ENCODE data around the gene RASL11A.
A peak's percentile ranks its signal among the peaks of the same experiment; 100 is the strongest.
"Not testable (repeated sequence)": the region's sequence is repeated elsewhere in the genome, so short reads cannot be mapped to it uniquely, and the experiment has no call there.

Gene RASL11A

DNA sequence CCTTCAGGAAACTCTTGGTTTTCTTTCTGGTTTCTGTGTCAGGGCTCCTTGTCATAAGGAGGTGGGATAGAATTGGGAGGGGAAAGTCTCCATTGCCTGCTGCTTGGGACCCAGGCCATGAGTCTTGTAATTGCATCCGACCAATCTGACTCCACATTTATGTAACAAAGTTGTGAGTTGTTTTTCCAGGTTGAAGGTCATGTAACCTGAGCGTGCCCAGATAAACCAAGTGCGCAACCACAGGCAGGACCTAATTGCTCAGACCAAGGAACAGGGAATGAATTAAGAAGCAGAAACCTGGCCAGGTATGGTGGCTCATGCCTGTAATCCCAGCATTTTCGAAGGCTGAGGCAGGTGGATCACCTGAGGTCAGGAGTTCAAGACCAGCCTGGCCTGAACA, 17.8 kb downstream of the RASL11A start:
- Histone ChIP-seq H3K4ac (ENCODE audit: low read depth, low read length) (no peak overlapping the region), H3K79me1 (ENCODE audit: low read length) (no peaks in the 10 kb centered on the region), H3K4me2 (ENCODE audit: low read length) (no peak overlapping the region), H2BK15ac (replicated peaks; ENCODE audit: low read depth) (no peak overlapping the region), H3K36me3 (ENCODE audit: control insufficient read depth, insufficient read depth, low read length) (no peaks in the 10 kb centered on the region), H3K18ac (ENCODE audit: low read length) (no peak overlapping the region), H3K4me1 (ENCODE audit: control insufficient read depth, low read depth, low read length) (no peaks in the 10 kb centered on the region), H2AK5ac (ENCODE audit: low read length) (no peak overlapping the region), H3K79me2 (ENCODE audit: control insufficient read depth, insufficient read depth, low read length) (no peaks in the 10 kb centered on the region), H3K9ac (ENCODE audit: low read length) (no peak overlapping the region), H4K5ac (ENCODE audit: low read length) (no peak overlapping the region), H4K8ac (ENCODE audit: low read depth, low read length) (no peak overlapping the region), H3K27ac (ENCODE audit: low read depth, low read length) (no peak overlapping the region), H3K27me3 (ENCODE audit: insufficient read depth, low read length, poor library complexity) (no peaks in the 10 kb centered on the region), H3K23ac (ENCODE audit: low read length) (no peak overlapping the region), H3K56ac (ENCODE audit: low read length) (no peak overlapping the region), H3K4me3 (ENCODE audit: low read length) (no peak overlapping the region), H2BK5ac (ENCODE audit: low read length) (no peak overlapping the region), H2BK120ac (ENCODE audit: low read depth, low read length) (no peak overlapping the region)
- WGBS (ENCODE audit: extremely low coverage, insufficient coverage, low lambda C conversion rate), result no CpG with 5 or more reads among the region's 4 CpGs
- DNase-seq, result no peak

DNA sequence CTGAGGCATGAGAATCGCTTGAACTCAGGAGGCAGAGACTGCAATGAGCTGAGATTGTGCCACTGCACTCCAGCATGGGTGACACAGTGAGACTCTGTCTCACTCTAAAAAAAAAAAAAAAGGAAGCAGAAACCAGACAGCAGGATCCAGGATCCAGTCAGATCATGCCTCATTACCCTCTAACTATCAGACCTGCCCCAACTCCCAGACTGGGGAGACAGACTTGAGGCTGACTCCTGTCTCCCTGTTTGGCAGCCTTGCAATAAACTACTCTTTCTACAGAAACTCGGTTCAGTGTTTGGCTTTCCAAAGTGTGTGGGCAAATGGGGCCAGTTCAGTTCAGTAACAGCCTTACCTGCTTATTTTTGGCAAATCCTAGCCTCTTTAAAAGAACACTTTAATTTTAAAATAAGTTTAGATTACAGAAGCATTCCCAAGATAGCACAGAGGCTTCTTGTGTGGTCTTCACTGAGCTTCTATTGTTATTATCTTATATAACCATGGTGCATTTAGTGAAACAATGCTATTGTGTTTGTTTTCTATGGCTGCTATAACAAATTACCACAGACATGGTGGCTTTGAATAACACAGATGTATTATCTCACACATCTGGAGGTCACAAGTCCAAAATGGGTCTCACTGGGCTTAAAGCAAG, 18.5 kb downstream of the RASL11A start:
- no peak for DNase-seq
- Histone ChIP-seq H2BK120ac (ENCODE audit: low read depth, low read length) (no peak overlapping the region), H3K27ac (ENCODE audit: low read depth, low read length) (no peak overlapping the region), H3K18ac (ENCODE audit: low read length) (no peak overlapping the region), H3K4me1 (ENCODE audit: control insufficient read depth, low read depth, low read length) (no peaks in the 10 kb centered on the region), H4K5ac (ENCODE audit: low read length) (no peak overlapping the region), H3K36me3 (ENCODE audit: control insufficient read depth, insufficient read depth, low read length) (no peaks in the 10 kb centered on the region), H3K56ac (ENCODE audit: low read length) (no peak overlapping the region), H3K4ac (ENCODE audit: low read depth, low read length) (no peak overlapping the region), H3K79me2 (ENCODE audit: control insufficient read depth, insufficient read depth, low read length) (no peaks in the 10 kb centered on the region), H3K79me1 (ENCODE audit: low read length) (no peaks in the 10 kb centered on the region), H4K8ac (ENCODE audit: low read depth, low read length) (no peak overlapping the region), H2AK5ac (ENCODE audit: low read length) (no peak overlapping the region), H3K23ac (ENCODE audit: low read length) (no peak overlapping the region), H3K27me3 (ENCODE audit: insufficient read depth, low read length, poor library complexity) (no peaks in the 10 kb centered on the region), H2BK15ac (replicated peaks; ENCODE audit: low read depth) (no peak overlapping the region), H2BK5ac (ENCODE audit: low read length) (no peak overlapping the region), H3K4me2 (ENCODE audit: low read length) (no peak overlapping the region), H3K4me3 (ENCODE audit: low read length) (no peak overlapping the region), H3K9ac (ENCODE audit: low read length) (no peak overlapping the region)
- no CpG with 5 or more reads among the region's 2 CpGs for WGBS (ENCODE audit: extremely low coverage, insufficient coverage, low lambda C conversion rate)

DNA sequence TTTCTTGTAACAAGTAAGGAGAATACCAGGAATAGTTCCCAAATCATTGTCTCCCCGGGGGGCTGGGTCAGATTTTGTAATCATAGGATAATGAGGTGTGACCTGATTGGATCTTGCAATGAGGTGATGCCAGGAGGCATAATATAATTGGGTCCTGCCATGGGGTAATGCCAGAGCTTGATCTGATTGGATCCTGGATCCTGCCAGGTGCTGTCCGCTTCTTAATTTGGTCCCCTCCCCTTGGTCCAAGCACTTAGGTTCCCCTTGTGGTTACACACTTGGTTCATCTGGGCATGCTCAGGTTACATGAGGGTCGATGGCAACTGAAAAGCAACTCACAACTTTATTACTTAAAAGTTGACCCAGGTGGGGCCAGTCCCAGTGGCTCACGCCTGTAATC, 20.1 kb downstream of the RASL11A start:
- H3K4ac ChIP-seq (ENCODE audit: low read depth, low read length), result no peak overlapping the region
- H4K5ac ChIP-seq (ENCODE audit: low read length), result no peak overlapping the region
- no peak overlapping the region for H2BK120ac ChIP-seq (ENCODE audit: low read depth, low read length)
- H3K9ac ChIP-seq (ENCODE audit: low read length), result no peak overlapping the region
- no peak overlapping the region for H3K4me2 ChIP-seq (ENCODE audit: low read length)
- H2AK5ac ChIP-seq (ENCODE audit: low read length), result no peak overlapping the region
- no peak overlapping the region for H3K18ac ChIP-seq (ENCODE audit: low read length)
- H2BK15ac ChIP-seq (replicated peaks; ENCODE audit: low read depth), result no peak overlapping the region
- H3K79me1 ChIP-seq (ENCODE audit: low read length), result no peaks in the 10 kb centered on the region
- H3K79me2 ChIP-seq (ENCODE audit: control insufficient read depth, insufficient read depth, low read length), result no peaks in the 10 kb centered on the region
- H3K36me3 ChIP-seq (ENCODE audit: control insufficient read depth, insufficient read depth, low read length), result no peaks in the 10 kb centered on the region
- H3K56ac ChIP-seq (ENCODE audit: low read length), result no peak overlapping the region
- no peak overlapping the region for H4K8ac ChIP-seq (ENCODE audit: low read depth, low read length)
- H3K23ac ChIP-seq (ENCODE audit: low read length), result no peak overlapping the region
- WGBS (ENCODE audit: extremely low coverage, insufficient coverage, low lambda C conversion rate), result no CpG with 5 or more reads among the region's 4 CpGs
- DNase-seq, result peak; percentile 43
- no peak overlapping the region for H3K27ac ChIP-seq (ENCODE audit: low read depth, low read length)
- H2BK5ac ChIP-seq (ENCODE audit: low read length), result no peak overlapping the region
- H3K4me1 ChIP-seq (ENCODE audit: control insufficient read depth, low read depth, low read length), result no peaks in the 10 kb centered on the region
- H3K4me3 ChIP-seq (ENCODE audit: low read length), result no peak overlapping the region
- no peaks in the 10 kb centered on the region for H3K27me3 ChIP-seq (ENCODE audit: insufficient read depth, low read length, poor library complexity)

DNA sequence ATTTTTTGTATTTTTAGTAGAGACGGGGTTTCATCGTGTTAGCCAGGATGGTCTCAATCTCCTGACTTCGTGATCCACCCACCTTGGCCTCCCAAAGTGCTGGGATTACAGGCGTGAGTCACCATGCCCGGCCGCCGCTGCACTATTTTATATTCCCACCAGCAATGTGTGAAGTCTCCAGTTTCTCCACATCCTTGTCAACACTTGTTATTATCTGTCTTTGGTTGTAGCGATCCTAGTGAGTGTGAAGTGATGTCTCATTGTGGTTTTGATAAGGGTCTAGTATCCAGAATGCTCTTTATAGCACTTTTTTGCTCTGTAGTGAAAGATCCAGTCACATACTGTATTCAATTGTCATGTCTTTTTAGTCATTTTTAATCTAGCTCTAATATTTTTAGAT, 21.3 kb downstream of the RASL11A start:
- not testable (repeated sequence) for H3K23ac ChIP-seq (ENCODE audit: low read length); H2BK120ac ChIP-seq (ENCODE audit: low read depth, low read length); H3K18ac ChIP-seq (ENCODE audit: low read length); DNase-seq; H3K27ac ChIP-seq (ENCODE audit: low read depth, low read length); H3K4me3 ChIP-seq (ENCODE audit: low read length); H3K36me3 ChIP-seq (ENCODE audit: control insufficient read depth, insufficient read depth, low read length); H4K8ac ChIP-seq (ENCODE audit: low read depth, low read length); H3K79me2 ChIP-seq (ENCODE audit: control insufficient read depth, insufficient read depth, low read length); H3K79me1 ChIP-seq (ENCODE audit: low read length); H2BK5ac ChIP-seq (ENCODE audit: low read length); H3K4me1 ChIP-seq (ENCODE audit: control insufficient read depth, low read depth, low read length); H3K27me3 ChIP-seq (ENCODE audit: insufficient read depth, low read length, poor library complexity); H2AK5ac ChIP-seq (ENCODE audit: low read length); H3K9ac ChIP-seq (ENCODE audit: low read length); H3K4me2 ChIP-seq (ENCODE audit: low read length); H2BK15ac ChIP-seq (replicated peaks; ENCODE audit: low read depth); H3K56ac ChIP-seq (ENCODE audit: low read length); H4K5ac ChIP-seq (ENCODE audit: low read length); H3K4ac ChIP-seq (ENCODE audit: low read depth, low read length)
- no CpG with 5 or more reads among the region's 8 CpGs for WGBS (ENCODE audit: extremely low coverage, insufficient coverage, low lambda C conversion rate)

DNA sequence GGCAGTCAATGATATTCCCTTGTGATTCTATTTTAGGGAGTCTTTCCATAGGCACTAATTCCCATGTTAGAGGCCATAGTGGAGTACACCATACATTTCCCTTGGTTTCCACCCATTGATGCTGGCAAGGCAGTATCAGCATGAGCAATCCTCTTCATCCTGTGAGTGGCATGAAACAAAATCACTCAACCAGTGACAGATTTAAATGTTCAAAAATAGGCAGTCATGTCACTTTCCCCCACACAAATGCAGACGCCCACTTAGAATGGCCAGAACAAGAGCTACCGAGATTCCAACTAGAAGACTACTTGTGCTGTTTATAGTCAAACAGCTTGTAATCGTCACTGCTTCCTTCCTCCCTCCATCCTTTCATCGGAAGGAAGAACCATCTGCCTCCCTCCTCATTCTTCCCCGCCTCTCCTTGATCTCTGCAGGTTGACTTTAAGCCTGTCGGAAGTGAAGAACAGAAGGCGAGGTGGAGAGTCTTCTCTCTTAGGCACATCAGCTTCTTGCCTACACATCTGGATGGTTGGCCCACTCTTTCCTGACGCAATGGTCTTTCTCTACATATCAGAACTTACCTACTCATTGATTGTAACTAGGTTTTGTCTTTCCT, 22.6 kb downstream of the RASL11A start:
- no peak overlapping the region for H3K27ac ChIP-seq (ENCODE audit: low read depth, low read length)
- no peak overlapping the region for H3K4me3 ChIP-seq (ENCODE audit: low read length)
- H2BK120ac ChIP-seq (ENCODE audit: low read depth, low read length), result no peak overlapping the region
- H3K18ac ChIP-seq (ENCODE audit: low read length), result no peak overlapping the region
- no peaks in the 10 kb centered on the region for H3K36me3 ChIP-seq (ENCODE audit: control insufficient read depth, insufficient read depth, low read length)
- H2AK5ac ChIP-seq (ENCODE audit: low read length), result no peak overlapping the region
- no peak overlapping the region for H3K4ac ChIP-seq (ENCODE audit: low read depth, low read length)
- H3K23ac ChIP-seq (ENCODE audit: low read length), result no peak overlapping the region
- no peaks in the 10 kb centered on the region for H3K79me2 ChIP-seq (ENCODE audit: control insufficient read depth, insufficient read depth, low read length)
- H3K9ac ChIP-seq (ENCODE audit: low read length), result no peak overlapping the region
- no peak overlapping the region for H2BK15ac ChIP-seq (replicated peaks; ENCODE audit: low read depth)
- H4K5ac ChIP-seq (ENCODE audit: low read length), result no peak overlapping the region
- no peaks in the 10 kb centered on the region for H3K4me1 ChIP-seq (ENCODE audit: control insufficient read depth, low read depth, low read length)
- no peak for DNase-seq
- H2BK5ac ChIP-seq (ENCODE audit: low read length), result no peak overlapping the region
- H3K79me1 ChIP-seq (ENCODE audit: low read length), result no peaks in the 10 kb centered on the region
- WGBS (ENCODE audit: extremely low coverage, insufficient coverage, low lambda C conversion rate), result no CpG with 5 or more reads among the region's 8 CpGs
- no peaks in the 10 kb centered on the region for H3K27me3 ChIP-seq (ENCODE audit: insufficient read depth, low read length, poor library complexity)
- no peak overlapping the region for H4K8ac ChIP-seq (ENCODE audit: low read depth, low read length)
- no peak overlapping the region for H3K56ac ChIP-seq (ENCODE audit: low read length)
- H3K4me2 ChIP-seq (ENCODE audit: low read length), result no peak overlapping the region

Measured in mesendoderm (in vitro differentiated cells).